BJ (cell line): ENCODE measurements around the gene MSH3. TPM values are rescaled to one million over a fixed set of nuclear protein-coding genes. Genes with fewer than 3 reads are reported as not detected.

ENCODE experiments used
- CTCF ChIA-PET: fragments of 350-600 bp; formaldehyde crosslinking; extraction: SDS; loops from one replicate; lab custom pipeline; 2021; ENCODE audit warnings: antibody characterized with exemption, inconsistent platforms; lab: Yijun Ruan, JAX
- POLR2A ChIA-PET: fragments of 300-600 bp; sonication (Branson Sonifier 250); formaldehyde crosslinking; extraction: SDS; loops from one replicate; lab custom pipeline; 2021; ENCODE audit warnings: antibody characterized with exemption; lab: Charles Lee
- DNase-seq: peaks from one replicate; pipeline ENCODE4 v3.0.0-alpha.2; 2011; ENCODE audit warnings: low read depth
- H3K27me3 ChIP-seq: 2 replicates; pipeline ENCODE4 v1.6.0; 2011; ENCODE audit warnings: low read length; ENCODE audit not compliant: control insufficient read depth, insufficient read depth
- H3K36me3 ChIP-seq: 2 replicates; pipeline ENCODE4 v1.5.1; 2011; ENCODE audit warnings: low read length; ENCODE audit not compliant: control insufficient read depth, insufficient read depth
- H3K4me3 ChIP-seq: 2 replicates; pipeline ENCODE4 v1.5.1; 2011; ENCODE audit warnings: low read depth, mild to moderate bottlenecking, control low read depth, low read length
- CTCF ChIP-seq: IDR thresholded peaks from 2 replicates; pipeline ENCODE4 v1.5.1; 2011; ENCODE audit warnings: low read depth, mild to moderate bottlenecking, control low read depth, inconsistent platforms, low read length, moderate library complexity; ENCODE audit not compliant: insufficient read depth
- polyA plus RNA-seq: library from polyadenylated mRNA; depleted of rRNA; stranded (reverse); fragments of >200 nt; gene quantifications from 2 replicates; pipeline ENCODE4 v1.2.3, GENCODE V29; 2011

MSH3 gene
- polyA plus RNA-seq, 1 experiment, result 4.0 TPM

GRCh38 chr5:80905405-80905804, 251.0 kb downstream of the MSH3 start:
- ChIA-PET CTCF (no interaction called here), POLR2A (no interaction called here)
- Histone ChIP-seq H3K4me3 (no peak overlapping the region), H3K27me3 (no peaks in the 10 kb centered on the region), H3K36me3 (no peaks in the 10 kb centered on the region)
- DNase-seq, result no peak
- no peak for TF ChIP-seq CTCF

DNA sequence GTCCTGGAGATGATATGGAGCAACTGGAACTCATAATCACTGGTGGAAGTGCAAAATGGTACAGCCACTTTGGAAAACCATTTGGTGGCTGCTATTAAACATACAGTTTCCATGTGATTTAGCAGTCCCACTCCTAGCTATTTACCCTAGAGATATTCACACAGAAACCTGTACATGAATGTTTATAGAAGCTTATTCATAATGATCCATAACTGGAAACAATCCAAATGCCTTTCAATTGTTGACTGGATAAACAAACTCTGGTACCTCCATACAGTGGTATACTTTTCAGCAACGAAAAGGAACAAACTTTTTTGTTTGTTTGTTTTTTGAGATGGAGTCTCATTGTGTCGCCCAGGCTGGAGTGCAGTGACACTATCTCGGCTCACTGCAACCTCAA, 258.0 kb downstream of the MSH3 start:
- Histone ChIP-seq H3K4me3 (no peak overlapping the region), H3K27me3 (no peaks in the 10 kb centered on the region), H3K36me3 (no peaks in the 10 kb centered on the region)
- ChIA-PET CTCF (no interaction called here), POLR2A (no interaction called here)
- TF ChIP-seq CTCF, result no peak
- no peak for DNase-seq

DNA sequence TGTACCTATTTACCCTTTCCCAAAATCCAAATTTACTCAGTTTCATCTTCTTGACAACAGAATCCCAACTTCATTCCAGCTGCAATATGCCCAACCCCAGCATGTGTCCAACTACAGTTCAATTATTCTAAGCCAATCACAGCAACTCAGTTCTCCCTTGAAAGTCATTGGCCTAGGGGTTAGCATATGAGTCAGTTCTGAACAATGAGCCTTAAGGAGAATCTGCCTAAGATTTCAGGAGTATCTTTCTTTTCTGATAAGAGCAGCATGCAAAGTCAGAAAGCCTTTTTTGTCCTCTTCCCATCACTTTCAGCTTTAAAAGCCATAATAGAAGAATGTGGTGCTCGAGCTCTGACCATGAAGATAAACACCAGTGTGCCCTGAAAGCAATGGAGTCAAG, 261.3 kb downstream of the MSH3 start:
- H3K4me3 ChIP-seq, result no peak overlapping the region
- H3K36me3 ChIP-seq, result no peaks in the 10 kb centered on the region
- H3K27me3 ChIP-seq, result no peaks in the 10 kb centered on the region
- CTCF ChIA-PET, result no interaction called here
- DNase-seq, result no peak
- POLR2A ChIA-PET, result no interaction called here
- TF ChIP-seq CTCF, result no peak

DNA sequence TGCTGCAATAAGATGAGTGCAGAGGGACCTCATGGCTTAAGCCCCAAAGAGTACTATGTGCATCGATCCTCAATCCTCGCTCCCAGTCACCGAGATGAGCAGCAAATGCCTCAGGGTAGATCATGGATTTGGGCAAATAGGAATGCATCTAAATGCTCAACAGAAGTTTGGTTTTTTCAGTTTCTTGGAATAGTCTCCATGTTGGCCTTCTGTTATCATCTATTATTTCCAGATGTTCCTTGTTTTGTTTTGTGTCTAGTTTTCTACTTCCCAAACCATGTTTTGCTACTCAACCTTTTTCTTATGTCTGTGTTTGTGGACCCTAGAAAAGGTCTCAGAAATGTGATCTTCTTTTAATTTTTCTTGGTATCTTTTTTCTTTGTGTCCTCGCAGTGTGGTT, 262.2 kb downstream of the MSH3 start:
- ChIA-PET CTCF (no interaction called here), POLR2A (no interaction called here)
- DNase-seq, result no peak
- TF ChIP-seq CTCF, result no peak
- no peaks in the 10 kb centered on the region for H3K36me3 ChIP-seq
- H3K27me3 ChIP-seq, result no peaks in the 10 kb centered on the region
- H3K4me3 ChIP-seq, result no peak overlapping the region

- ChIA-PET POLR2A (no interaction called here), CTCF (interaction anchor here (0.6 kb wide), 1 partner anchor 20 kb away, joined by 3 read pairs; no protein-coding TSS in a partner anchor)
- peak; percentile 81 for DNase-seq
- no peaks in the 10 kb centered on the region for H3K27me3 ChIP-seq
- H3K4me3 ChIP-seq, result no peak overlapping the region
- TF ChIP-seq CTCF, result no peak
- no peaks in the 10 kb centered on the region for H3K36me3 ChIP-seq
Measured at GRCh38 chr5:80917631-80918030, 263.2 kb downstream of the MSH3 start.
